Measurements from ENCODE around the gene SLIT3.

Gene SLIT3

DNA sequence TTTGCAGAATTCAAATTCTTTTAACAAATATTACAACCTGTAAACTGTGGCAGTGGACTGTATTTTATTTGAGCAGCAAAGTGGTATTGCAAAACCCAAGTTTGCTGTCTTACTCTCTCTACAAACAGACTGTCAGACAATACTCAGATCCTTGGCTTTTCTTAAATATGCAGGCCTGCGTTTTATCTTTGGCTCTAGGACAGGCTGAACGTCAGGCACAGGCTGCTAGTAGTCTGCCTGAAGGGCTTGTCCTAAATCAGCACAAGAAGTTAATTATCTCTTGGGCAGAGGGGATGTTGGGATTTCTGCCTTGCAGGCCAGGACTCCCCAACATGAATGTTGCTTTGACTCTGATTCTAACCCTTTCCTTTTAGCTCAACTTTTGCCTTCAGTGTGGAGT is 147.5 kb downstream of the SLIT3 start:
- DNase-seq (ENCODE audit: low read depth in 1 of 2, low spot score in 1 of 2), result no peak
- H3K4me3 ChIP-seq (replicated peaks; ENCODE audit: insufficient read depth, low read length), result no peak overlapping the region
- no peaks in the 10 kb centered on the region for H3K27me3 ChIP-seq (ENCODE audit: insufficient read depth, poor library complexity, severe bottlenecking)
- H3K27ac ChIP-seq (replicated peaks), result no peak overlapping the region
- TF ChIP-seq GABPA (IDR thresholded peaks at IDR 0.05; ENCODE audit: low read depth) (no peak), POLR2AphosphoS5 (IDR thresholded peaks at IDR 0.05; ENCODE audit: low read depth) (no peak), SPI1 (IDR thresholded peaks at IDR 0.05; ENCODE audit: borderline replicate concordance, low read depth) (no peak)
- TF ChIP-seq, protein P1, sequence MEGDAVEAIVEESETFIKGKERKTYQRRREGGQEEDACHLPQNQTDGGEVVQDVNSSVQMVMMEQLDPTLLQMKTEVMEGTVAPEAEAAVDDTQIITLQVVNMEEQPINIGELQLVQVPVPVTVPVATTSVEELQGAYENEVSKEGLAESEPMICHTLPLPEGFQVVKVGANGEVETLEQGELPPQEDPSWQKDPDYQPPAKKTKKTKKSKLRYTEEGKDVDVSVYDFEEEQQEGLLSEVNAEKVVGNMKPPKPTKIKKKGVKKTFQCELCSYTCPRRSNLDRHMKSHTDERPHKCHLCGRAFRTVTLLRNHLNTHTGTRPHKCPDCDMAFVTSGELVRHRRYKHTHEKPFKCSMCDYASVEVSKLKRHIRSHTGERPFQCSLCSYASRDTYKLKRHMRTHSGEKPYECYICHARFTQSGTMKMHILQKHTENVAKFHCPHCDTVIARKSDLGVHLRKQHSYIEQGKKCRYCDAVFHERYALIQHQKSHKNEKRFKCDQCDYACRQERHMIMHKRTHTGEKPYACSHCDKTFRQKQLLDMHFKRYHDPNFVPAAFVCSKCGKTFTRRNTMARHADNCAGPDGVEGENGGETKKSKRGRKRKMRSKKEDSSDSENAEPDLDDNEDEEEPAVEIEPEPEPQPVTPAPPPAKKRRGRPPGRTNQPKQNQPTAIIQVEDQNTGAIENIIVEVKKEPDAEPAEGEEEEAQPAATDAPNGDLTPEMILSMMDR (IDR thresholded peaks at IDR 0.05; ENCODE audit: insufficient read depth, low read length), result no peak
- TF ChIP-seq, protein P2, sequence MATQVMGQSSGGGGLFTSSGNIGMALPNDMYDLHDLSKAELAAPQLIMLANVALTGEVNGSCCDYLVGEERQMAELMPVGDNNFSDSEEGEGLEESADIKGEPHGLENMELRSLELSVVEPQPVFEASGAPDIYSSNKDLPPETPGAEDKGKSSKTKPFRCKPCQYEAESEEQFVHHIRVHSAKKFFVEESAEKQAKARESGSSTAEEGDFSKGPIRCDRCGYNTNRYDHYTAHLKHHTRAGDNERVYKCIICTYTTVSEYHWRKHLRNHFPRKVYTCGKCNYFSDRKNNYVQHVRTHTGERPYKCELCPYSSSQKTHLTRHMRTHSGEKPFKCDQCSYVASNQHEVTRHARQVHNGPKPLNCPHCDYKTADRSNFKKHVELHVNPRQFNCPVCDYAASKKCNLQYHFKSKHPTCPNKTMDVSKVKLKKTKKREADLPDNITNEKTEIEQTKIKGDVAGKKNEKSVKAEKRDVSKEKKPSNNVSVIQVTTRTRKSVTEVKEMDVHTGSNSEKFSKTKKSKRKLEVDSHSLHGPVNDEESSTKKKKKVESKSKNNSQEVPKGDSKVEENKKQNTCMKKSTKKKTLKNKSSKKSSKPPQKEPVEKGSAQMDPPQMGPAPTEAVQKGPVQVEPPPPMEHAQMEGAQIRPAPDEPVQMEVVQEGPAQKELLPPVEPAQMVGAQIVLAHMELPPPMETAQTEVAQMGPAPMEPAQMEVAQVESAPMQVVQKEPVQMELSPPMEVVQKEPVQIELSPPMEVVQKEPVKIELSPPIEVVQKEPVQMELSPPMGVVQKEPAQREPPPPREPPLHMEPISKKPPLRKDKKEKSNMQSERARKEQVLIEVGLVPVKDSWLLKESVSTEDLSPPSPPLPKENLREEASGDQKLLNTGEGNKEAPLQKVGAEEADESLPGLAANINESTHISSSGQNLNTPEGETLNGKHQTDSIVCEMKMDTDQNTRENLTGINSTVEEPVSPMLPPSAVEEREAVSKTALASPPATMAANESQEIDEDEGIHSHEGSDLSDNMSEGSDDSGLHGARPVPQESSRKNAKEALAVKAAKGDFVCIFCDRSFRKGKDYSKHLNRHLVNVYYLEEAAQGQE (IDR thresholded peaks at IDR 0.05; ENCODE audit: insufficient replicate concordance, low read depth), result no peak

DNA sequence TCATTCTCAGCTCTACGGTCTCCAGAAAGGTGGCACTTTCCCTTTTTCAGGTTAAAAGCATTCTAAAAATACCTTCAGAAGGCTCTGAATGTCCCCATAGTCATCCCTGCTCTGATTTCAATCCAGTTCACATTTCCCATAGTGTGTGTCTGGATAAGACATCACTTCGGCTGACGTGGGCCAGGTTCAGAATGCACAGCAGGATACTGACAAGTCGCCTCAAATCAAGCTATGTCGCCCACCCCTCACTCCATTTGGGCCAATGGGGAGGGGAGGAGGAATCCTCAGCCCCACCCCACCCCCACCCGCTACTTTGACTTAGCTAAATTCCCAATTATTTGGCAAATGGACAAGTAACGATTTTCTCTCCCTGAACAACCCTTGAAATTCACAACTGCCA is 148.0 kb downstream of the SLIT3 start:
- H3K27me3 ChIP-seq (ENCODE audit: insufficient read depth, poor library complexity, severe bottlenecking), result no peaks in the 10 kb centered on the region
- no peak for DNase-seq (ENCODE audit: low read depth in 1 of 2, low spot score in 1 of 2)
- H3K4me3 ChIP-seq (replicated peaks; ENCODE audit: insufficient read depth, low read length), result no peak overlapping the region
- no peak overlapping the region for H3K27ac ChIP-seq (replicated peaks)
- TF ChIP-seq GABPA (IDR thresholded peaks at IDR 0.05; ENCODE audit: low read depth) (no peak), POLR2AphosphoS5 (IDR thresholded peaks at IDR 0.05; ENCODE audit: low read depth) (no peak), SPI1 (IDR thresholded peaks at IDR 0.05; ENCODE audit: borderline replicate concordance, low read depth) (no peak)
- TF ChIP-seq, protein P2 (IDR thresholded peaks at IDR 0.05; ENCODE audit: insufficient replicate concordance, low read depth), result no peak
- TF ChIP-seq, protein P1 (IDR thresholded peaks at IDR 0.05; ENCODE audit: insufficient read depth, low read length), result no peak

DNA sequence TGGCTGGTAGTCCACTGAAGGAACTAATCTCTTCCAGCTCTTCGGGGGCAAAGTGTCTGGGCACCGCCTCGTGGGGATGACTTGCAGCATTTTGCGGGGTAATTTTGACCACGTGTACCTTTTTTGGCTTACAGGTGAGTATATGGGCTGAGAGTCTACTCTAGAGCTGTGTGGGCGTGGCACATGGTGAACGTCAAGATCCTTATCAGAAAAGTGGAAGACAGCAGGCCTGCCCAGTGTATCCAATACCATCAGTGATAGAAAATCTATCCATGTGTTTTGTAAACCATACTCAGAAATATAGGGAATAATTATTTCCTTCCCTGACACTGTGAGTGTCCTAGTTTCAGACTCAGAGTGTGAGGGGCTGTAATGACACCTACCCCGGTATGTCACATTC is 148.5 kb downstream of the SLIT3 start:
- Histone ChIP-seq H3K27me3 (ENCODE audit: insufficient read depth, poor library complexity, severe bottlenecking) (no peaks in the 10 kb centered on the region), H3K4me3 (replicated peaks; ENCODE audit: insufficient read depth, low read length) (no peak overlapping the region), H3K27ac (replicated peaks) (no peak overlapping the region)
- TF ChIP-seq, protein P1 (IDR thresholded peaks at IDR 0.05; ENCODE audit: insufficient read depth, low read length), result no peak
- TF ChIP-seq GABPA (IDR thresholded peaks at IDR 0.05; ENCODE audit: low read depth) (no peak), SPI1 (IDR thresholded peaks at IDR 0.05; ENCODE audit: borderline replicate concordance, low read depth) (no peak), POLR2AphosphoS5 (IDR thresholded peaks at IDR 0.05; ENCODE audit: low read depth) (no peak)
- TF ChIP-seq, protein P2 (IDR thresholded peaks at IDR 0.05; ENCODE audit: insufficient replicate concordance, low read depth), result no peak
- no peak for DNase-seq (ENCODE audit: low read depth in 1 of 2, low spot score in 1 of 2)
